Activated CD8-positive, alpha-beta T cell treated with anti-CD3 and anti-CD28 coated beads, Interleukin-2, amount 10 ng/mL, durations not matched to agents 7 days and 5 days (primary cell): ENCODE data around the gene ZSCAN2. TPM values are rescaled to one million over a fixed set of nuclear protein-coding genes. Genes with fewer than 3 reads are reported as not detected.

Experiments
- ATAC-seq: fragments of 150-1000 bp; cut with Tn5 transposase; one replicate; pipeline ENCODE4 v1.10.0; 2021; ENCODE audit warnings: moderate library complexity
- CTCF ChIA-PET: fragments of 350-600 bp; sonication (Branson Sonifier 250); formaldehyde crosslinking; loops from one replicate; lab custom pipeline; 2021; ENCODE audit warnings: antibody characterized with exemption; lab: Charles Lee
- POLR2A ChIA-PET: fragments of 350-600 bp; sonication (Branson Sonifier 250); formaldehyde crosslinking; loops from one replicate; lab custom pipeline; 2021; ENCODE audit warnings: antibody characterized with exemption; lab: Charles Lee
- DNase-seq: peaks from one replicate; pipeline ENCODE4 v3.0.0-alpha.2; 2020
- H3K27ac Mint-ChIP-seq: one replicate; pipeline ENCODE4 v1.8.0; 2021; ENCODE audit warnings: mild to moderate bottlenecking, mixed read lengths
- H3K27me3 Mint-ChIP-seq: one replicate; pipeline ENCODE4 v1.8.0; 2021; ENCODE audit warnings: low read depth, mixed read lengths
- H3K36me3 Mint-ChIP-seq: one replicate; pipeline ENCODE4 v1.8.0; 2021; ENCODE audit warnings: low read depth, mixed read lengths
- H3K4me1 Mint-ChIP-seq: one replicate; pipeline ENCODE4 v1.8.0; 2021; ENCODE audit warnings: low read depth, mixed read lengths
- H3K4me3 Mint-ChIP-seq: one replicate; pipeline ENCODE4 v1.8.0; 2021; ENCODE audit warnings: mild to moderate bottlenecking, mixed read lengths
- H3K9me3 Mint-ChIP-seq: one replicate; pipeline ENCODE4 v1.8.0; 2022; ENCODE audit warnings: mixed read lengths; ENCODE audit not compliant: insufficient read depth
- total RNA-seq, 2 experiments: library from RNA; stranded (reverse); gene quantifications; one replicate each; pipeline ENCODE4 v1.2.3, GENCODE V29; 2021

Gene ZSCAN2
- total RNA-seq, 2 experiments from 2014 or later, result 6.5 to 6.7 TPM

DNA sequence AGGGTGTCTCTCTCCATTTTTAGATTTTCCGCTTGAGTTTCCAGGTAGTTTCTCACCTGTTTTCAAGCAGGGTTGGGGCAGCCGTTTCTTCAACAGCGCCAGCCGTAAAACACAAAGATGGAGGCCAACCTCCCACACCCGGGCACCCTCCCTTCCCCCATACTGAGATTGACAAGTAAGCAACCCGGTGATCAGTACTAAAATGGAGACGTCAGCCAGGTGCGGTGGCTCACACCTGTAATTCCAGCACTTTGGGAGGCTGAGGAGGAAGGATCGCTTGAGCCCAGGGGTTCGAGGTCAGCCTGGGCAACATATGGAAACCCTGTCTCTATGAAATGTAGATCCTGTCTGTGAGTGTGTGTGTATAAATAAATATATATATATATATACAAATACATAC lies 903 bp upstream of the ZSCAN2 start:
- ChIA-PET CTCF (interaction anchor here (0.8 to 5.7 kb wide), 22 partner anchors 9 to 329 kb away, joined by 3 to 79 read pairs (median 8); partner anchors contain the start of gene WDR73), POLR2A (no interaction called here)
- ATAC-seq (no peak), DNase-seq (no peak)
- Mint-ChIP-seq H3K27me3 (no peaks in the 10 kb centered on the region), H3K36me3 (peaks cover 4% of the 10 kb centered on the region), H3K4me3 (peak overlapping the region; percentile 50), H3K4me1 (peaks cover 59% of the 10 kb centered on the region), H3K9me3 (no peaks in the 10 kb centered on the region), H3K27ac (no peak overlapping the region)

DNA sequence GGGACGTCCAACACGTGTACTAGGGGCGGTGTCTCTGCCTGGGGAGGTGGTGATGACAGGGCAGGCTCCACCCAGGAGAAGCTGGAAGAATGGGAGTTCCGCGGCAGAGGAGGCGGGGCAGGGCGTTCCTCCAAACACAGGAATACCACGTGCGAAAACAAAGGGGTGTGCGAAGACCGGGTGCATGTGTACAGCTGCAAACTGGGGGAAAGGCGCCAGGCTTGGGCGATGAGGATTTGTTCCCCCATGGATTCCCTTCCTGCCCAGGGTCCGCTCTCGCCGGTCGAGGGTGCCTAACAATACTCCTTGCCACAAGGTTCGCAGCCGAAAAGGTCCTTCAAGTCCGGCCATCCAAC lies 500 bp upstream of the ZSCAN2 start:
- peak overlapping the region; percentile 70 for H3K27ac Mint-ChIP-seq
- ChIA-PET CTCF (interaction anchor here (1.0 to 5.7 kb wide), 9 partner anchors 13 to 328 kb away, joined by 3 to 79 read pairs (median 11); partner anchors contain the start of gene WDR73), POLR2A (no interaction called here)
- DNase-seq (peak; percentile 69), ATAC-seq (peak; percentile 45)
- H3K36me3 Mint-ChIP-seq, result peaks cover 7% of the 10 kb centered on the region
- no peaks in the 10 kb centered on the region for H3K9me3 Mint-ChIP-seq
- peaks cover 61% of the 10 kb centered on the region for H3K4me1 Mint-ChIP-seq
- no peaks in the 10 kb centered on the region for H3K27me3 Mint-ChIP-seq
- peak overlapping the region; percentile 95 for H3K4me3 Mint-ChIP-seq

DNA sequence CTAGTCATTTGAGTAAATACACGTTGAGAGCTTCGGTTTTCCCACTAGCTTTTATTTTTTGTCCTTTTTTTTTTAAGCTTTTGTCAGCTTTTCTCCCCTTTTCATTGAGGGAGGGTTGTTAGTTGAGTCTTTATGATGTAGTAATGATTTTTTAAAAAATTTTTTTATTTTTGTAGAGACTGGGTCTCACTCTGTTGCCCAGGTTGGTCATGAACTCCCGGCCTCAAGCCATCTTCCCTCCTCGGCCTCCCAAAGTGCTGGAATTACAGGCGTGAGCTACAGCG lies 688 bp downstream of the ZSCAN2 start:
- Mint-ChIP-seq H3K4me1 (peaks cover 68% of the 10 kb centered on the region), H3K27me3 (no peaks in the 10 kb centered on the region), H3K27ac (no peak overlapping the region), H3K36me3 (peaks cover 9% of the 10 kb centered on the region), H3K4me3 (peak overlapping the region; percentile 95), H3K9me3 (no peaks in the 10 kb centered on the region)
- POLR2A ChIA-PET, result interaction anchor here (0.7 to 1.6 kb wide), 5 partner anchors 20 to 52 kb away, joined by 3 to 10 read pairs (median 4); partner anchors contain the start of gene WDR73
- CTCF ChIA-PET, result interaction anchor here (0.6 to 5.7 kb wide), 7 partner anchors 14 to 327 kb away, joined by 3 to 79 read pairs (median 5); no protein-coding TSS in a partner anchor
- DNase-seq, result no peak
- ATAC-seq, result no peak

DNA sequence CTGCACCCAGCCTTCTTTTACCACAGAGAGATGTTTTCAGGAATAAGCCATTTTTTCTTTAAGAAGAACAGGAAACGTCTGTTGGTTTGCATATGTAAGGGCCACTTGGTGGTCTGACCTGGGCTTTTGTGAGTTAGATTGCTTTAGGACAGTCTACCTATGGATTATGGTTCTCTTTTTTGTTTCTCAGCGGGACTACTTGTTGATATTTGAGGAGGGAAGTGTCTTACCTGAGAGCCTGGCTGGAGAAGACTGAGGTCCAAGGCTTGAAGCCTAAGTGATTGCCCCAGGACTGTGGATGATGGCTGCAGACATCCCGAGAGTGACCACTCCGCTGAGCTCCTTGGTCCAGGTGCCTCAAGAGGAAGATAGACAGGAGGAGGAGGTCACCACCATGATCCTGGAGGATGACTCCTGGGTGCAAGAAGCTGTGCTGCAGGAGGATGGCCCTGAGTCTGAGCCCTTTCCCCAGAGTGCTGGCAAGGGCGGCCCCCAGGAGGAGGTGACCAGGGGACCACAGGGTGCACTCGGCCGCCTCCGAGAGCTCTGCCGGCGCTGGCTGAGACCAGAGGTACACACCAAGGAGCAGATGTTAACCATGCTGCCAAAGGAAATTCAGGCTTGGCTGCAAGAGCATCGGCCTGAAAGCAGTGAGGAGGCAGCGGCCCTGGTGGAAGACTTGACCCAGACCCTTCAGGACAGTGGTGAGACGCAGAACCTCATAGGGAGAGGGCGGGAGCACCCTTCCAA lies 3.0 kb downstream of the ZSCAN2 start:
- Mint-ChIP-seq H3K27me3 (no peaks in the 10 kb centered on the region), H3K4me1 (peaks cover 47% of the 10 kb centered on the region), H3K4me3 (no peak overlapping the region), H3K27ac (no peak overlapping the region), H3K36me3 (peaks cover 17% of the 10 kb centered on the region), H3K9me3 (no peaks in the 10 kb centered on the region)
- no peak for ATAC-seq
- CTCF ChIA-PET, result interaction anchor here (1.5 to 1.9 kb wide), 2 partner anchors 16 kb away, joined by 3 to 9 read pairs; no protein-coding TSS in a partner anchor
- POLR2A ChIA-PET, result interaction anchor here (2.5 kb wide), 1 partner anchor 27 kb away, joined by 23 read pairs; no protein-coding TSS in a partner anchor
- DNase-seq, result no peak

DNA sequence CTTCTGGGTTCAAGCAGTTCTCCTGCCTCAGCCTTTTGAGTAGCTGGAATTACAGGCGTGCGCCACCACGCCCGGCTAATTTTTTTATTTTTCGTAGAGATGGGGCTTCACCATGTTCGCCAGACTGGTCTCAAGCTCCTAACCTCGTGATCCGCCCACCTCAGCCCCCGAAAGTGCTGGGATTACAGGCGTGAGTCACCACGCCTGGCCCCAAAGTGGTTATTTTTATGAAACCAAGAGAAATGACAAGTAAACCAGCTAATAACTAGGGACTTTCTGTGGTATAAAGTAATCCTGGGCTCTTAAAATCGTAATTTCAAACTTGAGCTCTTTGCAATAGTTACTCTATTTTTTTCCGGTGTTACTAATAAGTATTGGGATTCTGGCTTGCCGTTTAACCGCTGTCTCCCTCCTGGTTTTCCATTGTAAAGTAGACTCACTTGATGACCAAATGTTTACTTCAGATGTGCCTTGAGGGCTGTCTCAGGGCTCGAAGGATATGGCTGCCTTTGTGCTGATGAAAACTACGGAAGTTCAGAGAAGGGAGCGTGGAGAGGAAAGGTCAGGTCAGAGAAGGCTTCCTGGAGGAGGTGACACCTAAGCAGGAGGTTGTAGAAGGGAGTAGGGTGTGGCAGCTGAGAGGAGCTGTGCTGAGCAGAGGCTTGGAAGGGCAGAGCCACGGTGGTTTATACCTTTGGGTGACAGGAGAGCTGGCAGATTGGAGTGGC lies 4.2 kb downstream of the ZSCAN2 start:
- DNase-seq (no peak), ATAC-seq (no peak)
- H3K36me3 Mint-ChIP-seq, result peaks cover 22% of the 10 kb centered on the region
- no peaks in the 10 kb centered on the region for H3K27me3 Mint-ChIP-seq
- H3K27ac Mint-ChIP-seq, result peak overlapping the region; percentile 87
- no peaks in the 10 kb centered on the region for H3K9me3 Mint-ChIP-seq
- peaks cover 35% of the 10 kb centered on the region for H3K4me1 Mint-ChIP-seq
- ChIA-PET POLR2A (interaction anchor here (0.6 to 2.5 kb wide), 3 partner anchors 25 to 169 kb away, joined by 3 to 23 read pairs (median 5); no protein-coding TSS in a partner anchor), CTCF (interaction anchor here (0.8 to 1.9 kb wide), 8 partner anchors 9 to 34 kb away, joined by 3 to 9 read pairs (median 3); no protein-coding TSS in a partner anchor)
- peak overlapping the region; percentile 1 for H3K4me3 Mint-ChIP-seq

DNA sequence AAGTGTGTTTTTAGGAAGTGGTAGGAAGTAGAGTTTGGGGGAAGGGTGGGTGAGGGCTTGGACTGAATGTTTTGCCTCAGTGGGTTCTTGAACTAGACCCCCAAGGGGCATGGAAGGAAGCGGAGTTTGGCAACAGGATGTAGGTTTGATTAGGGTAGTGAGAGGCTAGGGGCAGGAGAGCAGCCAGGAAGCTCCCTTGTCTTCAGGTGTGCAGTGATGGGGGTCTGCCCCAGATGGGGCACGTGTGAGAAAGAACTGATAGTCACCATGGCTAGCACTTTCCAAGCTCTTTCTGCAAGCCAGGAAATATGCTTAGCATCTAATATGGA lies 4.7 kb downstream of the ZSCAN2 start:
- POLR2A ChIA-PET, result interaction anchor here (2.5 kb wide), 1 partner anchor 25 kb away, joined by 23 read pairs; no protein-coding TSS in a partner anchor
- no peak for DNase-seq
- Mint-ChIP-seq H3K9me3 (no peaks in the 10 kb centered on the region), H3K4me3 (peak overlapping the region; percentile 1), H3K4me1 (peaks cover 35% of the 10 kb centered on the region), H3K27ac (peak overlapping the region; percentile 87), H3K36me3 (peaks cover 22% of the 10 kb centered on the region), H3K27me3 (no peaks in the 10 kb centered on the region)
- ATAC-seq, result no peak
- CTCF ChIA-PET, result interaction anchor here (0.8 to 1.9 kb wide), 8 partner anchors 9 to 35 kb away, joined by 3 to 9 read pairs (median 3); no protein-coding TSS in a partner anchor

DNA sequence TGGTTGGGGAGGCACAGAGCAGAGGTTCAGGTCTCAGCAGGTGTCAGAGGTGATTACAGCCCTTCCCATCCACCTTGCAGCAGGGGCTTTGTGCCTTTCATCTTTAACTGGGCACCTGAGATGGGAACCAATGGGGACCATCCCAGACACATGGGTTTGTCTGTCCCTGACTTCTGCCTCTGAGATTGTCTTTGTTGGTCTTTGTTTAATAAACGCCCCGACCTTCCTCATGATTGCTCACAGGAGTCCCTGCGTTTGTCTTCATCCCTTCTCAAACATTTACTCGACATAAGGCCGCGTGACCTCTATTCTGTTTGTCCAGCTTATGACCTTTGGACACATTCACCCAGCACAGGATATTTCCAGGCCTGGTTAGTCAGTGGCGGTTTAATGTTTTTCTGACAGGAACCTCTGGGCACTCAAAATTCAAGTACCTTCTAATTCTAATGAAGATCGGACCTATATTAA lies 5.9 kb downstream of the ZSCAN2 start:
- ChIA-PET POLR2A (interaction anchor here (0.5 to 2.5 kb wide), 2 partner anchors 24 to 723 kb away, joined by 3 to 23 read pairs; no protein-coding TSS in a partner anchor), CTCF (interaction anchor here (1.0 kb wide), 1 partner anchor 11 kb away, joined by 3 read pairs; no protein-coding TSS in a partner anchor)
- no peak overlapping the region for H3K4me3 Mint-ChIP-seq
- DNase-seq, result no peak
- no peaks in the 10 kb centered on the region for H3K27me3 Mint-ChIP-seq
- ATAC-seq, result no peak
- peaks cover 32% of the 10 kb centered on the region for H3K4me1 Mint-ChIP-seq
- H3K27ac Mint-ChIP-seq, result no peak overlapping the region
- H3K9me3 Mint-ChIP-seq, result no peaks in the 10 kb centered on the region
- H3K36me3 Mint-ChIP-seq, result peaks cover 22% of the 10 kb centered on the region

DNA sequence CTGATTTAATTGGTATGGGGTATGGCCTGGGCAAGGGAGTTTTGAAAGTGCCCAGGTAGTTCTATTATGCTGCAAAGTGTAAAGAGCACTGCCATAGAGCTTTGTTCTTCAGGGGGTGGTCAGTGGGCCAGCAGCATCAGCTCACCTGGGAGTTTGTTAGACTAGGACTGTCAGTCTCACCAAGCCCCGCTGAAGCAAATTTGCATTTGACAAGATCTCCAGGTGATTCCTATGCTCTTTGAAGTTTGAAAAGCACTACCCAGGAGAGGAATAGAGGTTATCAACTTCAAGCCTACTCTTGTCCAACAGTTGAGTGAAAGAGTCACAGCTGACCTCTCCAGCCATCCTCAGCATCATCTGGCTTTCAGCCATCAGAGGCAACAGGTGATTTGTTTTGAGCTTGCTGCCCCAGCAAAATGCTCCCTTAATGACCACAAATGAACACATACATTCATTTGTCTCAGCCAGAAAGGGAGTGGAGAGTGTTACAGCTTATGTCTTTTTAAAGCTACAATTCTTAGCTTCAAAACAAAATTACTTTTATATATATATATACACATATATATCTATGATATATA lies 8.0 kb downstream of the ZSCAN2 start:
- ChIA-PET CTCF (interaction anchor here (2.2 kb wide), 1 partner anchor 10 kb away, joined by 9 read pairs; no protein-coding TSS in a partner anchor), POLR2A (interaction anchor here (0.6 kb wide), 1 partner anchor 160 kb away, joined by 3 read pairs; no protein-coding TSS in a partner anchor)
- no peak overlapping the region for H3K4me3 Mint-ChIP-seq
- ATAC-seq (no peak), DNase-seq (no peak)
- H3K27me3 Mint-ChIP-seq, result no peaks in the 10 kb centered on the region
- H3K36me3 Mint-ChIP-seq, result peaks cover 22% of the 10 kb centered on the region
- no peaks in the 10 kb centered on the region for H3K9me3 Mint-ChIP-seq
- H3K4me1 Mint-ChIP-seq, result peaks cover 19% of the 10 kb centered on the region
- no peak overlapping the region for H3K27ac Mint-ChIP-seq

DNA sequence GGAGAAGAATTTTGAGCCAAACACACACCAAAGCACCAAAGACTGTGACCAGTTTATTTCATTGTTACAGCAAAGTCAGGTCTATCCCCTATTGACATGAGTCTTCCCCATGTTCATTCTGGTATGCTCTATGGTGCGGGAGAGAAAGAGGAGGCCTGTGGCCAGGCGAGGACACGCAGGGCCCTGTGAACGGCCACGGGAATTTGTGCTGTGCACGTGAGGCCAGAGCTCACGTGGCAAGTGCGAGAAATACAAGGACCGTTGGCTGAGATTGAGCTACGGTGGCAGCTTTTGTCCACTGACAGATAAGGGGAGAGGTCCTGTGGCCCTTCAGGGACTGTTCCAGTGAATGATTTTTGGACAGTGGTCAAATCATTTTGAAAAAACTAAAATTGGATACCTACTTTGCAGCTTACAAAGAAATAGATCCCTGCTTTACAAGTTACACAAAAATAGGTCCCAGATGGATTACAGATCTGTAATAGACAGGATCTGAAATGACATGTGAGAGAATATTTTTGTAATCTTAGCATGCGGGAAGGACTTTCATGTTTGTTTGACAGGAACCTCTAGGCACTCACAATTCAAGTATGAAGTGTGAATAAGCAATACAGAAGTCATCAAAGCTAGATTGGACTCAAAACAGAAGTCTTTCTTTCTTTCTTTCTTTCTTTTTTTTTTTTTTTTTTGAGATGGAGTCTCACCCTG lies 9.2 kb downstream of the ZSCAN2 start:
- Mint-ChIP-seq H3K9me3 (no peaks in the 10 kb centered on the region), H3K27me3 (no peaks in the 10 kb centered on the region), H3K4me3 (no peak overlapping the region), H3K36me3 (peaks cover 18% of the 10 kb centered on the region), H3K4me1 (peaks cover 11% of the 10 kb centered on the region), H3K27ac (no peak overlapping the region)
- ATAC-seq, result no peak
- CTCF ChIA-PET, result interaction anchor here (2.2 kb wide), 1 partner anchor 11 kb away, joined by 9 read pairs; no protein-coding TSS in a partner anchor
- POLR2A ChIA-PET, result interaction anchor here (0.6 kb wide), 1 partner anchor 28 kb away, joined by 3 read pairs; no protein-coding TSS in a partner anchor
- DNase-seq, result no peak

DNA sequence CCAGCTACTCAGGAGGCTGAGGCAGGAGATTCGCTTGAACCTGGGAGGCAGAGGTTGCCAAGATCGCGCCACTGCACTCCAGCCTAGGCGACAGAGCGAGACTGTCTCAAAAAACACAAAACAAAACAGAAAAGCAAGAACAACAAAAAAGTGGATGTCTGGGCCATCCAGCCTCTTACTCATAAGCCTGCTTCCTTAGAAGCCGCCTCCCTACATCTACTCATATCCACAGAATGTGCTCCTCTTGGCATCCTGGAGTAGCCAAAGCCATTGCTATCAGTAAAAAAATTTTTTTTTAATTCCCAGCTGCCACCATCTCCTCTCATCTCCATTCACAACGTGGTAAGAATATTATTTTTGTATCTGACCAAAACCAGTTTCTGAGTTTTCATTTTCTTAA lies 10.8 kb downstream of the ZSCAN2 start:
- H3K4me3 Mint-ChIP-seq, result no peak overlapping the region
- ATAC-seq, result no peak
- no peaks in the 10 kb centered on the region for H3K27me3 Mint-ChIP-seq
- H3K36me3 Mint-ChIP-seq, result peaks cover 16% of the 10 kb centered on the region
- ChIA-PET POLR2A (no interaction called here), CTCF (no interaction called here)
- H3K4me1 Mint-ChIP-seq, result no peaks in the 10 kb centered on the region
- H3K27ac Mint-ChIP-seq, result no peak overlapping the region
- no peak for DNase-seq
- no peaks in the 10 kb centered on the region for H3K9me3 Mint-ChIP-seq

DNA sequence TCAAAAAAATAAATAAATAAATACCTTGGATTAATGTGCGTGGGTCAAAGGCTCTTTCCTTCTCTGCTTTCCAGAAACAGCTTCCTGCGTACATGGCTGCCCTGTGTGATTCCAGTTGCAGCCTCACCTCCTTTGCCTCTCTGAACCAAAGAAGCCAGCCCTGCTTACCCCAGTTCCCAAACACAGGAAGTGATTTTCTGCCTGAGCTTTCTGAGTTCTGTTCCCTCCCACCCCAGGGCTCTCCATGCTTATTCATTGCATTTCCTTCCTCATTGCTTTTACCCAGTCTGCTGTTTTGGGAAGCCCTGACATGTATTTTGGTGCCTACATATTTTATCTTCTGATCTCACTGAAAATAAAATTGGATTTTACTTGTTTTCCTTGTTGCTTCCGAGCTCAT lies 15.4 kb downstream of the ZSCAN2 start:
- Mint-ChIP-seq H3K4me3 (no peak overlapping the region), H3K4me1 (no peaks in the 10 kb centered on the region), H3K27me3 (no peaks in the 10 kb centered on the region), H3K27ac (no peak overlapping the region), H3K36me3 (peaks cover 21% of the 10 kb centered on the region), H3K9me3 (peaks cover 20% of the 10 kb centered on the region)
- ChIA-PET POLR2A (no interaction called here), CTCF (interaction anchor here (0.9 kb wide), 1 partner anchor 17 kb away, joined by 3 read pairs; no protein-coding TSS in a partner anchor)
- ATAC-seq (no peak), DNase-seq (no peak)
